HEK293 (cell line): Measurements from ENCODE around the gene CCDC57.
"Not testable (repeated sequence)": the region's sequence is repeated elsewhere in the genome, so short reads cannot be mapped to it uniquely, and the experiment has no call there.

ENCODE experiments used
- CTCF ChIA-PET: fragments of 350-600 bp; formaldehyde crosslinking; extraction: SDS; loops from one replicate; lab custom pipeline; 2021; ENCODE audit warnings: antibody characterized with exemption; lab: Yijun Ruan, JAX
- POLR2A ChIA-PET: fragments of 300-600 bp; formaldehyde crosslinking; extraction: SDS; loops from one replicate; lab custom pipeline; 2020; ENCODE audit warnings: antibody characterized with exemption, inconsistent platforms; lab: Yijun Ruan, JAX
- H3K27ac ChIP-seq: fragments of 200-500 bp; sonication (Bioruptor generic); 2 replicates; pipeline ENCODE4 v1.5.1; 2014; ENCODE audit warnings: low read depth, low read length, control low read depth, inconsistent platforms; ENCODE audit errors: extremely low read depth
- H3K36me3 ChIP-seq, 2 experiments: fragments of 200-500 bp in 1 of 2; sonication (Bioruptor generic) in 1 of 2; 1 replicate in 1 of 2; 2 replicates in 1 of 2; pipeline ENCODE4 v1.5.1; 2014 to 2017; ENCODE audit warnings: inconsistent platforms in 2 of 2, low read length in 2 of 2; ENCODE audit not compliant: control insufficient read depth in 2 of 2, insufficient read depth in 1 of 2
- H3K4me1 ChIP-seq: fragments of 200-500 bp; sonication (Bioruptor generic); 2 replicates; pipeline ENCODE4 v1.5.1; 2014; ENCODE audit warnings: mild to moderate bottlenecking, low read length, inconsistent platforms; ENCODE audit not compliant: control insufficient read depth, insufficient read depth
- H3K4me3 ChIP-seq: 2 replicates; pipeline ENCODE4 v1.5.1; 2011; ENCODE audit warnings: low read depth, mild to moderate bottlenecking, control low read depth, low read length, moderate library complexity
- H3K9me3 ChIP-seq: fragments of 200-500 bp; sonication (Bioruptor generic); 2 replicates; pipeline ENCODE4 v1.5.1; 2014; ENCODE audit warnings: low read depth, low read length, inconsistent platforms; ENCODE audit not compliant: control insufficient read depth, insufficient read depth
- BCL11B ChIP-seq: fragments of 450-650 bp; formaldehyde crosslinking; IDR thresholded peaks from 2 replicates; pipeline ENCODE4 v1.5.1; 2016; ENCODE audit warnings: low read depth, missing biosample characterization, missing genetic modification characterization
- GFI1B ChIP-seq: fragments of 450-650 bp; formaldehyde crosslinking; IDR thresholded peaks from 2 replicates; pipeline ENCODE4 v1.5.1; 2016; ENCODE audit warnings: missing biosample characterization, missing genetic modification characterization
- GLIS2 ChIP-seq: fragments of 450-650 bp; formaldehyde crosslinking; IDR thresholded peaks from 2 replicates; pipeline ENCODE4 v1.5.1; 2016; ENCODE audit warnings: missing biosample characterization, missing genetic modification characterization
- HOXA7 ChIP-seq: sonication (generic); formaldehyde crosslinking; IDR thresholded peaks from 2 replicates; pipeline ENCODE4 v1.8.1; 2022; ENCODE audit warnings: missing genetic modification reagents, borderline replicate concordance
- OVOL3 ChIP-seq: fragments of 450-650 bp; formaldehyde crosslinking; IDR thresholded peaks from 2 replicates; pipeline ENCODE4 v1.5.1; 2016; ENCODE audit warnings: missing biosample characterization, missing genetic modification characterization
- REPIN1 ChIP-seq: fragments of 450-650 bp; formaldehyde crosslinking; IDR thresholded peaks from 2 replicates; pipeline ENCODE4 v1.5.1; 2017; ENCODE audit warnings: missing biosample characterization, missing genetic modification characterization, low read depth
- SCRT1 ChIP-seq: fragments of 450-650 bp; formaldehyde crosslinking; IDR thresholded peaks from 2 replicates; pipeline ENCODE4 v1.5.1; 2016; ENCODE audit warnings: missing biosample characterization, missing genetic modification characterization, borderline replicate concordance
- SCRT2 ChIP-seq: fragments of 450-650 bp; formaldehyde crosslinking; IDR thresholded peaks from 2 replicates; pipeline ENCODE4 v1.5.1; 2016; ENCODE audit warnings: missing biosample characterization, missing genetic modification characterization
- SETDB1 ChIP-seq: IDR thresholded peaks from one replicate; pipeline ENCODE4 v1.6.1; 2017; ENCODE audit warnings: mild to moderate bottlenecking, low read length, moderate library complexity, mixed read lengths; ENCODE audit not compliant: insufficient read length
- ZNF174 ChIP-seq: fragments of 450-650 bp; formaldehyde crosslinking; IDR thresholded peaks from 2 replicates; pipeline ENCODE4 v1.5.0; 2017; ENCODE audit warnings: missing biosample characterization, mild to moderate bottlenecking, missing genetic modification characterization
- ZNF19 ChIP-seq: fragments of 450-650 bp; formaldehyde crosslinking; IDR thresholded peaks from 2 replicates; pipeline ENCODE4; 2016; ENCODE audit warnings: missing biosample characterization, missing genetic modification characterization, low read depth
- ZNF221 ChIP-seq: fragments of 450-650 bp; formaldehyde crosslinking; IDR thresholded peaks from 2 replicates; pipeline ENCODE4 v1.5.1; 2017; ENCODE audit warnings: missing biosample characterization, missing genetic modification characterization, borderline replicate concordance
- ZNF274 ChIP-seq, 2 experiments: fragments of 200-500 bp in 1 of 2; fragments of 450-650 bp in 1 of 2; sonication (Bioruptor generic) in 1 of 2; formaldehyde crosslinking in 1 of 2; IDR thresholded peaks; 2 replicates each; pipeline versions ENCODE4 v1.5.1 to v1.6.1; 2014 to 2016; ENCODE audit warnings: borderline replicate concordance in 1 of 2, inconsistent platforms in 1 of 2, low read length in 1 of 2, missing biosample characterization in 1 of 2, missing genetic modification characterization in 1 of 2
- ZNF335 ChIP-seq: fragments of 450-650 bp; formaldehyde crosslinking; conservative IDR thresholded peaks from 2 replicates; pipeline ENCODE4 v1.5.1; 2016; ENCODE audit warnings: missing biosample characterization, missing genetic modification characterization
- ZNF341 ChIP-seq: fragments of 450-650 bp; formaldehyde crosslinking; IDR thresholded peaks from 2 replicates; pipeline ENCODE4; 2016; ENCODE audit warnings: low read depth, missing biosample characterization, missing genetic modification characterization
- ZNF366 ChIP-seq: fragments of 450-650 bp; formaldehyde crosslinking; conservative IDR thresholded peaks from 2 replicates; pipeline ENCODE4 v1.5.1; 2016; ENCODE audit warnings: missing biosample characterization, missing genetic modification characterization
- ZNF473 ChIP-seq: fragments of 450-650 bp; formaldehyde crosslinking; IDR thresholded peaks from 2 replicates; pipeline ENCODE4 v1.5.1; 2017; ENCODE audit warnings: missing biosample characterization, missing genetic modification characterization
- ZNF501 ChIP-seq: fragments of 450-650 bp; formaldehyde crosslinking; IDR thresholded peaks from 2 replicates; pipeline ENCODE4 v1.5.1; 2016; ENCODE audit warnings: missing biosample characterization, missing genetic modification characterization
- ZNF510 ChIP-seq: fragments of 450-650 bp; formaldehyde crosslinking; IDR thresholded peaks from 2 replicates; pipeline ENCODE4 v1.5.1; 2018; ENCODE audit warnings: mild to moderate bottlenecking, missing genetic modification characterization, missing biosample characterization; ENCODE audit not compliant: insufficient replicate concordance
- ZNF521 ChIP-seq: fragments of 450-650 bp; formaldehyde crosslinking; IDR thresholded peaks from 2 replicates; pipeline ENCODE4 v1.5.1; 2017; ENCODE audit warnings: missing biosample characterization, mild to moderate bottlenecking, missing genetic modification characterization
- ZNF530 ChIP-seq: fragments of 450-650 bp; formaldehyde crosslinking; IDR thresholded peaks from 2 replicates; pipeline ENCODE4 v1.5.1; 2016; ENCODE audit warnings: low read depth, missing biosample characterization, missing genetic modification characterization
- ZNF571 ChIP-seq: fragments of 450-650 bp; formaldehyde crosslinking; IDR thresholded peaks from 2 replicates; pipeline ENCODE4 v1.5.0; 2017; ENCODE audit warnings: missing biosample characterization, missing genetic modification characterization
- ZNF654 ChIP-seq: fragments of 450-650 bp; formaldehyde crosslinking; IDR thresholded peaks from 2 replicates; pipeline ENCODE4 v1.5.1; 2016; ENCODE audit warnings: low read depth, missing biosample characterization, missing genetic modification characterization
- ZNF785 ChIP-seq: fragments of 450-650 bp; formaldehyde crosslinking; IDR thresholded peaks from 2 replicates; pipeline ENCODE4 v1.5.1; 2016; ENCODE audit warnings: missing biosample characterization, missing genetic modification characterization
- ZXDB ChIP-seq: fragments of 450-650 bp; formaldehyde crosslinking; IDR thresholded peaks from 2 replicates; pipeline ENCODE4 v1.5.1; 2016; ENCODE audit warnings: missing biosample characterization, missing genetic modification characterization
- TF ChIP-seq, protein P1 (sequence below): fragments of 450-650 bp; formaldehyde crosslinking; IDR thresholded peaks from 2 replicates; pipeline ENCODE4 v1.5.1; 2017; ENCODE audit warnings: missing biosample characterization, missing genetic modification characterization
- TF ChIP-seq, protein P2 (sequence below): fragments of 450-650 bp; formaldehyde crosslinking; IDR thresholded peaks from 2 replicates; pipeline ENCODE4 v1.5.1; 2016; ENCODE audit warnings: missing biosample characterization, missing genetic modification characterization
- TF ChIP-seq, protein P3 (sequence below): fragments of 450-650 bp; IDR thresholded peaks from 2 replicates; pipeline ENCODE4 v1.5.1; 2018; ENCODE audit warnings: missing biosample characterization, mild to moderate bottlenecking, missing genetic modification characterization

Gene CCDC57

DNA sequence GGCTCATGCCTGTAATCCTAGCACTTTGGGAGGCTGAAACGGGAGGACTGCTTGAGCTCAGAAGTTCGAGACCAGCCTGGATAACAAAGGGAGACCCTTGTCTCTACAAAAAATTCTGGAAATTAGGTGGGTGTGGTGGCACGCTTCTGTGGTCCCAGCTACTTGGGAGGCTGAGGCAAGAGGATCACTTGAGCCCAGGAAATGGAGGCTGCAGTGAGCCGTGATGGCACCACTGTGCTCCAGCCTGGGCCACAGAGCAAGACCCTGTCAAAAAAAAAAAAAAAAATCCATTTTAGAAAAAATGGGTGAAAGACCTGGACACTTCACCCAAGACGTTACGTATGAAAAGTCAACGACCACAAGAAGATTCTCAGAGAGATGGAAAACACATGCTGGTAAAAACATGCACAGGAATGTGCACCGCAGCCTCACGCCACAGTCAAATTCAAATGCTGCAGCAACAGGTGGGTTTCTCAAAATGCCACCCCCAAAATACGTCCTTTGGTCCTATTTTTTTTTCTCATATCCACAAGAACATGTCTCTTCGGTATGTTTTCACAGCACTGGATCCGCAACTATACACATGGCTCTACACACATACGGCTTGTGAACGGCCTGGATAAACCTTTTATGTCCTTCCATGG lies 43.7 kb upstream of the CCDC57 start:
- no peaks in the 10 kb centered on the region for H3K9me3 ChIP-seq
- ChIA-PET POLR2A (interaction anchor here (1.4 to 1.5 kb wide), 2 partner anchors 13 to 17 kb away, joined by 4 to 6 read pairs; partner anchors contain the start of gene CSNK1D), CTCF (interaction anchor here (0.7 to 0.8 kb wide), 2 partner anchors 12 to 20 kb away, joined by 3 read pairs; no protein-coding TSS in a partner anchor)
- H3K27ac ChIP-seq: no peak overlapping the region
- H3K4me1 ChIP-seq: no peaks in the 10 kb centered on the region
- peaks cover 61 to 96% of the 10 kb centered on the region in 2 experiments for H3K36me3 ChIP-seq
- H3K4me3 ChIP-seq: no peak overlapping the region
- TF ChIP-seq REPIN1 (tag by site-specific recombination) (no peak), ZNF473 (no peak), HOXA7 (CRISPR knock-in tag) (no peak), ZNF341 (tag by site-specific recombination) (no peak), SCRT1 (tag by site-specific recombination) (peak; percentile 49; the same call in 1 of the 2 replicates), ZNF510 (tag by site-specific recombination) (no peak), ZNF654 (tag by site-specific recombination) (no peak), ZNF785 (no peak), SCRT2 (peak; percentile 92), SETDB1 (no peak), BCL11B (tag by site-specific recombination) (no peak), GFI1B (tag by site-specific recombination) (no peak), GLIS2 (tag by site-specific recombination) (no peak), ZXDB (tag by site-specific recombination) (no peak), ZNF366 (tag by site-specific recombination) (no peak), ZNF530 (tag by site-specific recombination) (no peak), ZNF174 (tag by site-specific recombination) (no peak)
- TF ChIP-seq, protein P1, sequence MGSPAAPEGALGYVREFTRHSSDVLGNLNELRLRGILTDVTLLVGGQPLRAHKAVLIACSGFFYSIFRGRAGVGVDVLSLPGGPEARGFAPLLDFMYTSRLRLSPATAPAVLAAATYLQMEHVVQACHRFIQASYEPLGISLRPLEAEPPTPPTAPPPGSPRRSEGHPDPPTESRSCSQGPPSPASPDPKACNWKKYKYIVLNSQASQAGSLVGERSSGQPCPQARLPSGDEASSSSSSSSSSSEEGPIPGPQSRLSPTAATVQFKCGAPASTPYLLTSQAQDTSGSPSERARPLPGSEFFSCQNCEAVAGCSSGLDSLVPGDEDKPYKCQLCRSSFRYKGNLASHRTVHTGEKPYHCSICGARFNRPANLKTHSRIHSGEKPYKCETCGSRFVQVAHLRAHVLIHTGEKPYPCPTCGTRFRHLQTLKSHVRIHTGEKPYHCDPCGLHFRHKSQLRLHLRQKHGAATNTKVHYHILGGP (tag by site-specific recombination): no peak
- TF ChIP-seq, all 188 proteins: peak for 2

DNA sequence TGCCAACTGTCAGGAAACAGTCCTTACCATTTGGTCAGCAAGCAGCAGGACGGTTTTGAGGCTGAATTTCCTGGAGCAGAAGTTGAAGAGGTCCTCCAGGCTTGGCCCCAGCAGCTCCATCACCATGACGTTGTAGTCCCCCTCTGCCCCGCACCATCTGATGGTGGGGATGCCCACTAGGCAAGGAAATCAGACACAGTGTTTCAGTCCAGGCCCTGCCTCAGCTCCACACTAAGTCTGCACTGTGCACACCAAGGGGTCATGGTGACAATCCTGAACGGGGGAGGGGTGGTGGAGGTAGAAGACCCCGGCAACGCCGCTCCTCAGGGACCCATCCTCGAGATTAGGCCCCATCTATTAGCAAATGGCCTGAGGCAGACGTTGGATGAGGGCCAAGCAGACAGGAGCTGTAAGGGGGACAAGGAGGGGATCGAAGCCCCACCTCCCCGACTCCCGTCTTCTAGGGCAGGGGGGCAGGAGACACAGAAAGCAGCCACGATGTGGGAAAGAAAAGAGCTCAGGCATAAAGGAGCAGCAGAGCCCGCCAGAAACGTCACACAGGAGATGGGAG lies 42.8 kb upstream of the CCDC57 start:
- H3K9me3 ChIP-seq: no peaks in the 10 kb centered on the region
- CTCF ChIA-PET: interaction anchor here (0.7 to 0.8 kb wide), 2 partner anchors 11 to 19 kb away, joined by 3 read pairs; no protein-coding TSS in a partner anchor
- no peaks in the 10 kb centered on the region for H3K4me1 ChIP-seq
- TF ChIP-seq ZNF335 (tag by site-specific recombination) (no peak), ZNF274 (IDR thresholded peaks at IDR 0.05; ENCODE audit: low read length) (no peak), ZNF274 (tag by site-specific recombination; IDR thresholded peaks at IDR 0.05; ENCODE audit: borderline replicate concordance) (no peak), REPIN1 (tag by site-specific recombination) (no peak), ZNF571 (tag by site-specific recombination) (no peak), ZNF19 (no peak), ZNF521 (tag by site-specific recombination) (no peak), ZNF221 (no peak), ZNF501 (no peak), OVOL3 (tag by site-specific recombination) (no peak)
- TF ChIP-seq, protein P2, sequence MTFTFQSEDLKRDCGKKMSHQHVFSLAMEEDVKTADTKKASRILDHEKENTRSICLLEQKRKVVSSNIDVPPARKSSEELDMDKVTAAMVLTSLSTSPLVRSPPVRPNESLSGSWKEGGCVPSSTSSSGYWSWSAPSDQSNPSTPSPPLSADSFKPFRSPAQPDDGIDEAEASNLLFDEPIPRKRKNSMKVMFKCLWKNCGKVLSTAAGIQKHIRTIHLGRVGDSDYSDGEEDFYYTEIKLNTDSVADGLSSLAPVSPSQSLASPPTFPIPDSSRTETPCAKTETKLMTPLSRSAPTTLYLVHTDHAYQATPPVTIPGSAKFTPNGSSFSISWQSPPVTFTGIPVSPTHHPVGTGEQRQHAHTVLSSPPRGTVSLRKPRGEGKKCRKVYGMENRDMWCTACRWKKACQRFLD (tag by site-specific recombination): no peak
- TF ChIP-seq, protein P3, sequence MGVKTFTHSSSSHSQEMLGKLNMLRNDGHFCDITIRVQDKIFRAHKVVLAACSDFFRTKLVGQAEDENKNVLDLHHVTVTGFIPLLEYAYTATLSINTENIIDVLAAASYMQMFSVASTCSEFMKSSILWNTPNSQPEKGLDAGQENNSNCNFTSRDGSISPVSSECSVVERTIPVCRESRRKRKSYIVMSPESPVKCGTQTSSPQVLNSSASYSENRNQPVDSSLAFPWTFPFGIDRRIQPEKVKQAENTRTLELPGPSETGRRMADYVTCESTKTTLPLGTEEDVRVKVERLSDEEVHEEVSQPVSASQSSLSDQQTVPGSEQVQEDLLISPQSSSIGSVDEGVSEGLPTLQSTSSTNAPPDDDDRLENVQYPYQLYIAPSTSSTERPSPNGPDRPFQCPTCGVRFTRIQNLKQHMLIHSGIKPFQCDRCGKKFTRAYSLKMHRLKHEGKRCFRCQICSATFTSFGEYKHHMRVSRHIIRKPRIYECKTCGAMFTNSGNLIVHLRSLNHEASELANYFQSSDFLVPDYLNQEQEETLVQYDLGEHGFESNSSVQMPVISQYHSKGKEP (tag by site-specific recombination): no peak
- POLR2A ChIA-PET: interaction anchor here (0.7 to 1.5 kb wide), 5 partner anchors 9 to 152 kb away, joined by 3 to 6 read pairs (median 4); partner anchors contain the start of gene CSNK1D
- H3K4me3 ChIP-seq: no peak overlapping the region
- H3K36me3 ChIP-seq: peaks cover 62 to 96% of the 10 kb centered on the region in 2 experiments
- H3K27ac ChIP-seq: no peak overlapping the region

DNA sequence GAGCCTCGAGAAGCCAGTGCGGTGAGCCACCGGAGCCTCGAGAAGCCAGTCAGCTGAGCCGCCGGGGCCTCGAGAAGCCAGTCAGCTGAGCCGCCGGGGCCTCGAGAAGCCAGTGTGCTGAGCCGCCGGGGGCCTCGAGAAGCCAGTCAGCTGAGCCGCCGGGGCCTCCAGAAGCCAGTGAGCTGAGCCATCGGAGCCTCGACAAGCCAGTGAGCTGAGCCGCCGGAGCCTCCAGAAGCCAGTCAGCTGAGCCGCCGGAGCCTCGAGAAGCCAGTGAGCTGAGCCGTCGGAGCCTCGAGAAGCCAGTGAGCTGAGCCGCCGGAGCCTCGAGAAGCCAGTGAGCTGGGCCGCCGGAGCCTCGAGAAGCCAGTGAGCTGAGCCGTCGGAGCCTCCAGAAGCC lies 42.1 kb upstream of the CCDC57 start:
- not testable (repeated sequence) for H3K27ac ChIP-seq, H3K4me3 ChIP-seq, H3K4me1 ChIP-seq, H3K9me3 ChIP-seq
- H3K36me3 ChIP-seq: peaks cover 68 to 96% of the 10 kb centered on the region in 2 experiments
- POLR2A ChIA-PET: interaction anchor here (0.7 to 1.6 kb wide), 7 partner anchors 10 to 153 kb away, joined by 3 to 7 read pairs (median 4); no protein-coding TSS in a partner anchor
- CTCF ChIA-PET: interaction anchor here (0.6 kb wide), 2 partner anchors 10 to 103 kb away, joined by 3 read pairs; no protein-coding TSS in a partner anchor
